Esophagus (tissue), 2 donors: ENCODE results near the gene TNFRSF13B. TPM values are rescaled to one million over a fixed set of nuclear protein-coding genes. Genes with fewer than 3 reads are reported as not detected.
"Not testable (repeated sequence)": the region's sequence is repeated elsewhere in the genome, so short reads cannot be mapped to it uniquely, and the experiment has no call there.

Experiments used
- H3K27ac ChIP-seq, 2 donors: one replicate each; pipeline ENCODE4 v1.5.1; 2013; ENCODE audit warnings: low read depth in 2 of 2, mild to moderate bottlenecking in 2 of 2, inconsistent platforms in 1 of 2, low read length in 1 of 2, moderate library complexity in 1 of 2
- H3K27me3 ChIP-seq, 2 donors: one replicate each; pipeline ENCODE4 v1.6.1; 2013; ENCODE audit warnings: low read length in 2 of 2, control low read depth in 1 of 2, mild to moderate bottlenecking in 1 of 2; ENCODE audit not compliant: insufficient read depth in 2 of 2, control insufficient read depth in 1 of 2
- H3K36me3 ChIP-seq, 2 donors: one replicate each; pipeline ENCODE4 v1.6.1; 2013; ENCODE audit warnings: low read length in 1 of 2; ENCODE audit not compliant: control insufficient read depth in 2 of 2, insufficient read depth in 2 of 2
- H3K4me1 ChIP-seq, 2 donors: one replicate each; pipeline ENCODE4 v1.6.1; 2013; ENCODE audit warnings: low read length in 1 of 2; ENCODE audit not compliant: control insufficient read depth in 2 of 2, insufficient read depth in 2 of 2
- H3K4me3 ChIP-seq, 2 donors: one replicate each; pipeline ENCODE4 v1.5.1; 2013; ENCODE audit warnings: low read length in 2 of 2, mild to moderate bottlenecking in 2 of 2, low read depth in 1 of 2, moderate library complexity in 1 of 2
- H3K9me3 ChIP-seq, 2 donors: one replicate each; pipeline ENCODE4 v1.6.1; 2013; ENCODE audit warnings: mild to moderate bottlenecking in 2 of 2, low read depth in 1 of 2, low read length in 1 of 2, moderate library complexity in 1 of 2; ENCODE audit not compliant: control insufficient read depth in 2 of 2, insufficient read depth in 1 of 2
- WGBS, 2 donors: extraction: QIAGEN DNeasy Blood & Tissue Kit; methylation state at CpG; one replicate each; pipeline ENCODE4 v1.1.7; 2013; 5-methylcytosine and 5-hydroxymethylcytosine counted together
- polyA plus RNA-seq, 2 donors: library from polyadenylated mRNA; stranded (reverse); fragments of 200-250 nt; gene quantifications; one replicate each; pipeline ENCODE4 v1.2.3, GENCODE V29; 2013
- donor health status: healthy with polysubstance abuse.
- donor health status: Bipolar disorder and iron deficiency.

Gene TNFRSF13B
- polyA plus RNA-seq, 2 donors, result 0.14 to 0.29 TPM

DNA sequence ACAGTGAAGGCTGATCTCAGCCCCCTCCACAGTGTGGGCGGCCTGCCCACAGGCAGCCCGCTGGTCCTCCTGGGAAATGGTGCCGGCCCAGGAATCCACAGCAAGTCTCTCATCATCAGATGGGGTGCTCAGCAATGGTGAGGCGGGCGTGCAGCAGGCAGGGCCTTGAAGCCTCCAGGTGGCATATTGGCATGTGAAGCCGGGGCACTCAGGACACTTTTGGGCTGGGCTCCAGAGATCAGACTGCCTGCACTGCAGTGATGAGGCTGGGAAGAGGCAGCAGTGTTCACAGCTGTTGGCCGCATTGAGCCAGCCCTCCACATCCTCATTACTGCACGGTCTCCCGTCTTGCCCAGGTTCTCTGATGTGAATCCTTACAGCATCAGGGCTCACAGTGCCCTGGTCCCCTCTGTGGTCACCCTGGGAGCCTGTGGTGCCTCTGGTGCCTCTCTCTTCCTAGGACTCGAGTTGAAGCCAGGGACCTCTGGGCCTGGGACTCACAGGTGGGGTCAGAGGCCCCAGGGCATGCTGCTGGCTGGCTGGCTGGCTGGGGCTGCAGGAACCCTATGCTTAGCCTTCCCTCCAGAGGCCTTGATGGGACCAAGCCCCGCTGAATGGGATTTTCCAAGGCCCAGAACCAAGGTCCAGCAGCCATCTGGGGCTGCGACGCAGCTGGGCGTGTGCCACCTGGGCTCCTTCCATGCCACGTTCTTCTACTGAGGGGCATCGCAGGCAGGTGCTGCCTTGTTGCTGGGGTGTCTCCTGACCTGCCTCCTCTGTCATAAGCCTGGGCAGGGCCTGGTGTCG is 48.6 kb downstream of the TNFRSF13B start:
- WGBS, 2 donors, result 84 to 91% methylated on average over 16 to 17 of the region's 17 CpGs
- Histone ChIP-seq H3K36me3 (no peaks in the 10 kb centered on the region), H3K4me1 (no peaks in the 10 kb centered on the region), H3K27me3 (no peaks in the 10 kb centered on the region), H3K4me3 (no peak overlapping the region), H3K9me3 (peaks cover 0 to 2% of the 10 kb centered on the region in 2 donors), H3K27ac (no peak overlapping the region)

DNA sequence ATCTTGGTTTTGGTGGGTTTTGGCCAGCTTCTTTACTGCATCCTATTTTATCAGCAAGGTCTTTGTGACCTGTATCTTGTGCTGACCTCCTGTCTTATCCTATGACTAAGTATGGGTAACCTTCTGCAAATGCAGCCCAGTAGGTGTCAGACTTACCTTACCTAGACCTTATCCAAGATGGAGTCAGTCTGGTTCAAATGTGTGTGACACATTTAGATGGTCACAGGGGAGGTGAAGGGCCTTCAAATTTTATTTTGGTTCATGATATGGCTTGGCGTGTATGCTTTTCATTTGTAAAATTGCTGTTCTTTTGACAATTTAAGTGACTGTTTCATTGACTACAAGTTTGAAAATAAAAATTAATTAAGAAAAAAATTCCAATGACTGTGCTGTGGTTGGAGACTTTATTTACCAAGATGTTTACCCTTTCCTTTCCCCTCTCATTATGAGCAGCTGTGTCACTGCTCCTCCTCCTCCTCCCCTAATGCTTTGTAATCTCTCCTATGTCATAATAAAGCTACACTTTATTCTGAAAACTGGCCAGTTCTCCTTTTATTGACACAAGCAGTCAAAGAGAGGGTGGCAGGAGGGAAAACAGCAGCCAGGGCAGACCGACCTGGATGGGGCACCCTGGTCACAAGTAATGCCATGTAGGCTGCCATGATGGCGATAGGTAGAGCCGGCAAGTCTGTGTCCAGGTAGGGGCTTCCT is 49.4 kb downstream of the TNFRSF13B start:
- no peaks in the 10 kb centered on the region for H3K36me3 ChIP-seq
- H3K4me1 ChIP-seq, result no peaks in the 10 kb centered on the region
- H3K9me3 ChIP-seq, result peaks cover 0 to 2% of the 10 kb centered on the region in 2 donors
- H3K4me3 ChIP-seq, result no peak overlapping the region
- 69 to 80% methylated on average over 4 of the region's 4 CpGs for WGBS, 2 donors
- H3K27ac ChIP-seq, result no peak overlapping the region
- H3K27me3 ChIP-seq, result no peaks in the 10 kb centered on the region

DNA sequence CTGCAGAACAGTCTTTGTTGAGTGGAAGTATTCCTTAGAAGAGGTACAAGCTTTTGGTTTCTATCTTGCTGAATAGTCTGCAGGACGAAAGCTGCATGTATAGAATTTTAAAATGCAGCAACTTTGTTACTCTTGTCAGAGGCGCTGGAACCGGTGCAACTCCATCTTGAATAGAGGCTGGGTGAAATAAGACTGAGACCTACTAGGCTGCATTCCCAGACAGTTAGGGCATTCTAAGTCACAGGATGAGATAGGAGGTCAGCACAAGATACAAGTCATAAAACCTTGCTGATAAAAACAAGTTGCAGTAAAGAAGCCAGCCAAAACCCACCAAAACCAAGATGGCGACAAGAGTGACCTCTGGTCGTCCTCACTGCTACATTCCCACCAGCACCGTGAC is 50.5 kb downstream of the TNFRSF13B start:
- not testable (repeated sequence) for H3K27ac ChIP-seq, H3K36me3 ChIP-seq, H3K27me3 ChIP-seq, H3K4me1 ChIP-seq, H3K9me3 ChIP-seq, H3K4me3 ChIP-seq
- 86 to 95% methylated on average over 6 of the region's 6 CpGs for WGBS, 2 donors

DNA sequence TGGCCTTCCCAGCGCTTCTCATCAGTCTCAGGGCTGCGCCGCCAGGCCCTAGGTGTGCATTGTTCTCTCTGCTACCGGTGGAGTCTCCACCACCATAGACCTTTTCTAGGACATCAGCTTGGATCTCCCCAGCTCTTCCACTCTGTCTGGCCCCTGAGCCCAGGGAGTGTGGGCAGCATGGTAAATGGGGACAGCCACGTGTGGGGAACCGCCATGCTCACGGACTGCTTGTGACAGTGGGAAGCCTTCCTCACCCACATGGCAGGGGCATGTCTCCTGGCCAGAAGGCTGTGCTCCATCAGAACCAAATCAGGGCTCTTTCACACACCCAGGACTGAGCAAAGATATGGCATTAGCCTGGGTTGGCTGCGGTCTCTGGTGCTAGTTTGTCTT is 51.3 kb downstream of the TNFRSF13B start:
- Histone ChIP-seq H3K9me3 (no peaks in the 10 kb centered on the region), H3K27ac (no peak overlapping the region), H3K36me3 (no peaks in the 10 kb centered on the region), H3K4me3 (no peak overlapping the region), H3K4me1 (no peaks in the 10 kb centered on the region), H3K27me3 (no peaks in the 10 kb centered on the region)
- WGBS, 2 donors, result 94 to 96% methylated on average over 8 of the region's 8 CpGs

DNA sequence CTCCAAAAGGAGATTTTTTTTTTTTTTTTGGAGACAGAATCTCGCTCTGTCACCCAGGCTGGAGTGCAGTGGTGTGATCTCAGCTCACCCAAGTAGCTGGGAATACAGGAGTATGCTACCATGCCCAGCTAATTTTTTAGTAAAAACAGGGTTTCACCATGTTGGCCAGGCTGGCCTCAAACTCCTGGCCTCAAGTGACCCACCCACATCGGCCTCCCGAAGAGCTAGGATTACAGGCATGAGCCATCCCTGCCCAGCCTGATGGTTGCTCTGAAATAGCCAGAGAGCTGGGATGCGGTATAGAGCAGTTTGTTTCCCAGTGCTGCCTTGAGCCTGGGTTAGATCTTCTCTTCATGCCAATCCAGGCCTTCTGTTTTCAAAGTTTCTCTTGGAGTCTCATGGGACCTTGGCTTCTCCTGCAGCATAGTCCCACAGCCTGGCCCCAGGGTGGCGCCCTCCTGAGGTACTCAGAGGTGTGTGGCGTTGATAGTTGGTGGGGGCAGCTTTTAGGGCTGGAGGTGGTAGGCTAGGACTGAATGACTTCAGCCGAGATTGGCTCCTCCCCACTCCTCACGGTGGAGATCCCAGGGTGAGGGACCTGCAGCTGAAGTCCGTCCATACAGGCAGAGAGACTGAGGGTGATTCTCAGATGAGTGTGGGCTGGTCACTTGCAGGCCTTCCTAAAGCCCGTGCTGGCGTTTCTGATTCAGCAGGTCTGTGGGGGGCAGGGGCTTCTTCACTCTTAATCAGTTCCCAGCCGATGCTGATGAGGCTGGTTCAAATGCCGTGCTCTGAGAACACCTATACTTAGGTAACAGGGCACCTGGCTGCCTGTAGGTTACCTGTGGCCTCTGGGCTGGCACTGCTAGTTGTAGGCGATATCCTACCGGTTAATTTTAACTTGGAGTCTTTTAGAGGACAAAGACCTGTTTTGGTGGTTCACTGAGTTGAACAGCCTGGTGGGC is 52.0 kb downstream of the TNFRSF13B start:
- Histone ChIP-seq H3K36me3 (no peaks in the 10 kb centered on the region), H3K9me3 (no peaks in the 10 kb centered on the region), H3K4me1 (no peaks in the 10 kb centered on the region), H3K4me3 (no peak overlapping the region), H3K27me3 (no peaks in the 10 kb centered on the region), H3K27ac (no peak overlapping the region)
- WGBS, 2 donors, result 85 to 90% methylated on average over 15 of the region's 15 CpGs

DNA sequence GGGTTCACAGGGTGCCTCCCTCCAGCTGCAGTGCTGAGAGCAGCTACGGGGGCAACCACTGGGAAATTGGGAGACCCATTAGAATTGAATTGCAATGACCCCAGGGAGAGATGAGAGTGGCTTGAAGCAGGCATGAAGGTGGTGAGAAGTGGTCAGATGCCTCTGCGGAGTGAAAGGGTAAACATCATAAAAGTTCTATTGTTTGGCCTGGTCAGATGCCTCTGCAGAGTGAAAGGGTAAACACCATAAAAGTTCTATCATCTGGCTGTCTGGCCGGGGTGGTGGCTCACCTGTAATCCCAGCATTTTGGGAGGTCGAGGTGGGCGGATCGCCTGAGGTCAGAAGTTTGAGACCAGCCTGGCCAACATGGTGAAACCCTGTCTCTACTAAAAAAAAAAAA is 53.5 kb downstream of the TNFRSF13B start:
- no peak overlapping the region for H3K27ac ChIP-seq
- H3K4me3 ChIP-seq, result no peak overlapping the region
- no peaks in the 10 kb centered on the region for H3K4me1 ChIP-seq
- H3K27me3 ChIP-seq, result no peaks in the 10 kb centered on the region
- no peaks in the 10 kb centered on the region for H3K9me3 ChIP-seq
- H3K36me3 ChIP-seq, result no peaks in the 10 kb centered on the region
- WGBS, 2 donors, result 76 to 88% methylated on average over 6 of the region's 6 CpGs

DNA sequence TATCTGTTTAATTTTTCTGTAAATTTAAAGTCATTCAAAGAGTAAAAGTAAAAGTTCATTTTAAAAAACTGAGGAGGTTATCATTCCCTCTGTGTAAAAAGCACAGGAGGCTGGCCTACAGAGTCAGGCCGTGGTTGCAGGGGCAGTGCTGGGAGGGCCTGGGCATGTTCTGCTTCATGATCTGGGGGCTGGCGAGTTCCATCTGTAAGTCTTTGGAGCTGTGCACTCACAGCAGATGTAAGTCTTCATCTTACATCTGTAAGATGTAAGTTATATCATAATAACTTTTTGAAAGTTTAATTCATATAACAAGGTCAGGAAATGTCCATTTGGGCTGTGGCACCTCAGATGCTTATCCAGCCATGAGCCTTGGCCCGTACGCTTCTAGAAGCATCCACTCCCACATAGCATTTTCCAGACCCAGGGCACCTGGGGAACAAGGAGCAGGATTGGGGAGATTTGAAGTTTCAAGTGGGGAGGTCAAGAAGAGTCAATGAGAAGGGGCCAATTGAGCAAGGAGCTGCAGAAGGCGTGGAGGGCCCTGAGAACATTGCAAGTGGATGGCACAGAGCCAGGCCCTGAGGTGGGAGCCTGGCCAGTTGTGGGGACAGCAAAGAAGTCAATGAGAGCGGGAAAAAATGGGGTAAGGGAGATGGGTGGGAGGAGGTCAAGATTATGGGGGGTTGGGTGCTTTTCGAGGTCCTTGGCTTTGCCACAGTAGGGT is 54.1 kb downstream of the TNFRSF13B start:
- Histone ChIP-seq H3K4me1 (no peaks in the 10 kb centered on the region), H3K9me3 (no peaks in the 10 kb centered on the region), H3K27ac (no peak overlapping the region), H3K27me3 (no peaks in the 10 kb centered on the region), H3K36me3 (no peaks in the 10 kb centered on the region), H3K4me3 (no peak overlapping the region)
- WGBS, 2 donors, result 88 to 89% methylated on average over 7 of the region's 7 CpGs

DNA sequence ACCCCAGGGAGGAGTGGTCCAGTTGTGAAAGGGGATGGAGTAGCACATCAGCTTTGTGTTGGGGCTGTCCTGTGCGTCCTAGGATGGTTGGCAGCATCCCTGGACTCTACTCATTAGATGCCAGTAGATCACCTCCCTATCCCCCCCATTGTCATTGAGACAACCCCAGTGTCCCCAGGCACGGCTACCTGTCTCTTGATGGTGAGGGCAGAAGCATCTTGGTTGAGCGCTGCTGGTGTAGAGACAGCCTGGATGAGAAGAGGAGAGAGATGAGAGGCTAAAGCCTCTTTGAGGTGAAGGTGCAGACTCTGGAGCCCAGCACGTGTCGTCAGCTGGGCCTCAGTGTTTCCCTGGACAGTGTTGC is 55.4 kb downstream of the TNFRSF13B start:
- 93 to 98% methylated on average over 5 of the region's 5 CpGs for WGBS, 2 donors
- no peaks in the 10 kb centered on the region for H3K27me3 ChIP-seq
- no peak overlapping the region for H3K4me3 ChIP-seq
- H3K27ac ChIP-seq, result no peak overlapping the region
- H3K4me1 ChIP-seq, result peaks cover 0 to 1% of the 10 kb centered on the region in 2 donors
- no peaks in the 10 kb centered on the region for H3K9me3 ChIP-seq
- no peaks in the 10 kb centered on the region for H3K36me3 ChIP-seq
